ENCODE measurements around the gene MIS18BP1.
"Not testable (repeated sequence)": the region's sequence is repeated elsewhere in the genome, so short reads cannot be mapped to it uniquely, and the experiment has no call there.

MIS18BP1 gene

GRCh38 chr14:45253070-45253753 is at the start of gene MIS18BP1:
TSS of gene MIS18BP1 (minus strand) at chr14:45253202. CDS start at chr14:45247286, 5,916 bp downstream.
- DNase-seq, result peak; percentile 99

- no peak for DNase-seq
Measured at GRCh38 chr14:45298423-45299117, 45.6 kb upstream of the MIS18BP1 start.

- not testable (repeated sequence) for DNase-seq
Measured at GRCh38 chr14:45294796-45295195, 41.8 kb upstream of the MIS18BP1 start.

GRCh38 chr14:45290547-45290946 is 37.5 kb upstream of the MIS18BP1 start:
- no peak for DNase-seq

- DNase-seq, result no peak
Measured at GRCh38 chr14:45287610-45288009, 34.6 kb upstream of the MIS18BP1 start.

GRCh38 chr14:45284802-45285201 is 31.8 kb upstream of the MIS18BP1 start:
- DNase-seq, result no peak

GRCh38 chr14:45281731-45282400 is 28.9 kb upstream of the MIS18BP1 start:
- DNase-seq, result not testable (repeated sequence)

GRCh38 chr14:45271858-45272537 is 19.0 kb upstream of the MIS18BP1 start:
- DNase-seq, result no peak

GRCh38 chr14:45270031-45270430 is 17.0 kb upstream of the MIS18BP1 start:
- DNase-seq, result no peak

- DNase-seq, result no peak
Measured at GRCh38 chr14:45267071-45267470, 14.1 kb upstream of the MIS18BP1 start.

- DNase-seq, result no peak
Measured at GRCh38 chr14:45262637-45263036, 9.6 kb upstream of the MIS18BP1 start.

- no peak for DNase-seq
Measured at GRCh38 chr14:45261209-45261608, 8.2 kb upstream of the MIS18BP1 start.

GRCh38 chr14:45258805-45259204 is 5.8 kb upstream of the MIS18BP1 start:
- no peak for DNase-seq

- no peak for DNase-seq
Measured at GRCh38 chr14:45258073-45258472, 5.1 kb upstream of the MIS18BP1 start.

GRCh38 chr14:45254771-45255170 is 1.8 kb upstream of the MIS18BP1 start:
- DNase-seq, result no peak

- peak; percentile 50 for DNase-seq
Measured at GRCh38 chr14:45253754-45254310, 830 bp upstream of the MIS18BP1 start.

GRCh38 chr14:45252366-45253069 is 484 bp downstream of the MIS18BP1 start:
- peak; percentile 27 for DNase-seq

GRCh38 chr14:45251912-45252311 is 1.1 kb downstream of the MIS18BP1 start:
- peak; percentile 27 for DNase-seq

GRCh38 chr14:45249856-45250575 is 3.0 kb downstream of the MIS18BP1 start:
- no peak for DNase-seq

GRCh38 chr14:45247427-45247826 is 5.6 kb downstream of the MIS18BP1 start:
- DNase-seq, result no peak

GRCh38 chr14:45246691-45247090 is 6.3 kb downstream of the MIS18BP1 start:
- no peak for DNase-seq

- DNase-seq, result no peak
Measured at GRCh38 chr14:45246151-45246550, 6.9 kb downstream of the MIS18BP1 start.
